Dendritic cell treated with granulocyte-macrophage colony-stimulating factor and Interleukin-4, amounts not matched to agents 40 ng/mL and 50 ng/mL, for 4 days (primary cell): ENCODE data around the gene GYG2.
"Not testable (repeated sequence)": the region's sequence is repeated elsewhere in the genome, so short reads cannot be mapped to it uniquely, and the experiment has no call there.

ENCODE experiments used
- H3K27ac Mint-ChIP-seq: one replicate; pipeline ENCODE4 v1.8.0; 2022; ENCODE audit warnings: mild to moderate bottlenecking, mixed read lengths
- H3K27me3 Mint-ChIP-seq: one replicate; pipeline ENCODE4 v1.8.0; 2022; ENCODE audit warnings: mild to moderate bottlenecking, mixed read lengths
- H3K36me3 Mint-ChIP-seq: one replicate; pipeline ENCODE4 v1.8.0; 2022; ENCODE audit warnings: low read depth, mixed read lengths
- H3K4me1 Mint-ChIP-seq: one replicate; pipeline ENCODE4 v1.8.0; 2022; ENCODE audit warnings: low read depth, mixed read lengths
- H3K4me3 Mint-ChIP-seq: one replicate; pipeline ENCODE4 v1.8.0; 2022; ENCODE audit warnings: mild to moderate bottlenecking, moderate library complexity, mixed read lengths
- H3K9me3 Mint-ChIP-seq: one replicate; pipeline ENCODE4 v1.8.0; 2022; ENCODE audit warnings: mixed read lengths
- intact Hi-C: fragments of 100-400 bp; cut with micrococcal nuclease; formaldehyde crosslinking; loops from one replicate; pipeline ENCODE4 v1.15.0; 2022

GYG2 gene

DNA sequence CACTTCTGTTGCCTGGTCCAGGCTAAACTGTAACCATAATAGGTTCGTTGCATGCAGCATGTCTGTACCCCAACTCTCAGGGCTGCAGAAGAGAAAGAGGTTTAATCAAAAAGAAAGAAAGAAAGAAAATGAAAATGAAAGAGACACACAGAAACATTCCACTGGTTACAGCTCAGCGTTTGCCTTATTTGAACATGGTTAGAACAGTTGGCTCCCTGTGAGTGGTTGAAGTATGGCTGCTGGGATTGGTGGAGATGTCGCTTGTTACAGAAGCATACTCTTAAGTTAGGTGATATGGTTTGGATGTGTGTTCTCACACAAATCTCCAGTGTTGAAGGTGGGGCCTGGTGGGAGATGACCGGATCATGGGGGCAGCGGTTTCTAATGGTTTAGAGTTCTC, 64.1 kb downstream of the GYG2 start:
- intact Hi-C loops, result no loop called here
- H3K4me3 Mint-ChIP-seq, result no peak overlapping the region
- no peaks in the 10 kb centered on the region for H3K9me3 Mint-ChIP-seq
- H3K27ac Mint-ChIP-seq, result no peak overlapping the region
- no peaks in the 10 kb centered on the region for H3K36me3 Mint-ChIP-seq
- peaks cover 37% of the 10 kb centered on the region for H3K4me1 Mint-ChIP-seq
- peaks cover 3% of the 10 kb centered on the region for H3K27me3 Mint-ChIP-seq

DNA sequence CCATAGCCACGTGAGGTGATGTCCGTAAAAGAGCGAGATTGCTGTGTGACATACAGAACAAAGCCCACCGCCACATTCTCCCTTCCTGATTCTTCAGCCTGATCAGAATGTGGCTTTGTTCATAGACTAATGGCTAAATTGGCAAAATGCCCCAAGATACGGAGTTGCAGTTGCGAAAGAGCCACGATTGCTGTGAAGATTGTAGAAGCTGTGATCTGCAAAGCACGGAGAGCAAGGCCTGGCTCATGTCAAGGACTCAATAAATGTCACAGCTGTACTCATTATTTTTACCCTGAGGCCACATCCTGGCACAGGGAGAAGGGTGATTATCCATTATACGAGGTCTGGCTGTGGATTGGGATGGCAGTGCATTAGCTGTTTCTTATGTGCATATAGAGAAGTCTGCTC, 66.2 kb downstream of the GYG2 start:
- Mint-ChIP-seq H3K36me3 (no peaks in the 10 kb centered on the region), H3K27ac (no peak overlapping the region), H3K4me1 (peaks cover 39% of the 10 kb centered on the region), H3K4me3 (no peak overlapping the region), H3K9me3 (no peaks in the 10 kb centered on the region), H3K27me3 (peaks cover 1% of the 10 kb centered on the region)
- intact Hi-C loops, result no loop called here

DNA sequence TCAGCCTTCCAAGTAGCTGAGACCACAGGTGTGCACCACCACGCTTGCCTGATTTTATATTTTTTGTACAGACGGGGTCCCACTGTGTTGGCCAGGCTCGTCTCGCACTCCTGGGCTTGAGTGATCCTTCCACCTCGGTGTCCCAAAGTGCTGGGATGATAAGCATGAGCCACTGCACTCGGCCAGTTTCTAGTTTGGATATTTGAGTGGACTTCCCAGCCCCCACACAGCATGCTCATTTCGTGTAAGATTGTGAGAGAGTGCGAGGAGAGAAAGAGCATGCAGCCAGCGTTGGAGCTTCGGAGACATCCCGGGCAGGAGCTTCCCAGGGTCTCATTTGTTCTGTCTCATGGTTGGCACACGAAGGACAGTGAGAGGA, 68.6 kb downstream of the GYG2 start:
- intact Hi-C loops, result no loop called here
- H3K9me3 Mint-ChIP-seq, result no peaks in the 10 kb centered on the region
- H3K27ac Mint-ChIP-seq, result no peak overlapping the region
- no peaks in the 10 kb centered on the region for H3K36me3 Mint-ChIP-seq
- H3K4me3 Mint-ChIP-seq, result no peak overlapping the region
- peaks cover 34% of the 10 kb centered on the region for H3K4me1 Mint-ChIP-seq
- peaks cover 1% of the 10 kb centered on the region for H3K27me3 Mint-ChIP-seq

DNA sequence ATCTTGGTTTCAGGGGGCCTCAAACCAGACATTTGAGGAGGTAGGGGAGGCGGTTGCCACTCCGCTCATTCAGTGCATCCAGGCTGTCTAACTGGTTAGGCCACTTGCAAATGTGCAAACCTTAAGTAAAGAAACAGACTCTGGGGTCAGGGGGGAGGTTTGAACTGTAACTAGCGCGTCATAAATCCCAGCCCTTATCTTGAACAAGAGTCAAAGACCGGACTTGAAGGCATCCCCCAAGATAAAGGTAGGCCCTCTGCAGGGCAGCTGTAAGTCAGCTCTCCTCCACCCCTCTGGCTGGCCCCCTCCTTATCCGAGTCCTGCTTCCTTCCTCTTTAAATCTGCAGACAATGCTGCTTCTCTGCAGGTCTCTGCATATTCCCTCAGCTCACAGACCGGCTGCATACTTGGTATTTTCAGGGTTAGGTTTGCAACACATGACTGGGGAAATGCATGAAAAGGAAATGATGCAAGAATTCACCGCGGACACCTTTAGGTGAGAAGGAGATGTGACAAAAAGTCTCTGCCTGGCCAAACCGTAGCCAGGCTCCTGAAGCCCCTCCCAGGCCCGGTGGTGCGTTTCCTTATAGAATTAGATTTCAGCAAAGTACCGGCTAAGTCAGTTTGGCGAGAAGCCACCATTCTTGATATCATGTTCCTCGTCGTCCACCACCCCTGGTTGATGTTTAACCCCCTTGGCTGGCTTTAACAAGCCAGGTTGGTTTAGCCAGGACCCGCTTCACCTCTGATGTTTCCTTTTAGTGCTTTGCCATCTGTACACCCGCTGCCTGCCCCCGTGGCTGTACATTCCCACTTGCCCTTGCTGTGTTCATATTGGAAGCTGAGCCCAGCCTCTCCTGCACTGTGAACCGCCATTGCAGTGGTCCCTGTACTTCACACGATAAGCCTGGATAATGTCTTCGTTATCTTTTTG, 69.2 kb downstream of the GYG2 start:
- intact Hi-C loops, H3K27me3 Mint-ChIP-seq, H3K27ac Mint-ChIP-seq, H3K9me3 Mint-ChIP-seq, H3K36me3 Mint-ChIP-seq: not testable (repeated sequence)
- Mint-ChIP-seq H3K4me1 (peaks cover 34% of the 10 kb centered on the region), H3K4me3 (peak overlapping the region; percentile 7)

DNA sequence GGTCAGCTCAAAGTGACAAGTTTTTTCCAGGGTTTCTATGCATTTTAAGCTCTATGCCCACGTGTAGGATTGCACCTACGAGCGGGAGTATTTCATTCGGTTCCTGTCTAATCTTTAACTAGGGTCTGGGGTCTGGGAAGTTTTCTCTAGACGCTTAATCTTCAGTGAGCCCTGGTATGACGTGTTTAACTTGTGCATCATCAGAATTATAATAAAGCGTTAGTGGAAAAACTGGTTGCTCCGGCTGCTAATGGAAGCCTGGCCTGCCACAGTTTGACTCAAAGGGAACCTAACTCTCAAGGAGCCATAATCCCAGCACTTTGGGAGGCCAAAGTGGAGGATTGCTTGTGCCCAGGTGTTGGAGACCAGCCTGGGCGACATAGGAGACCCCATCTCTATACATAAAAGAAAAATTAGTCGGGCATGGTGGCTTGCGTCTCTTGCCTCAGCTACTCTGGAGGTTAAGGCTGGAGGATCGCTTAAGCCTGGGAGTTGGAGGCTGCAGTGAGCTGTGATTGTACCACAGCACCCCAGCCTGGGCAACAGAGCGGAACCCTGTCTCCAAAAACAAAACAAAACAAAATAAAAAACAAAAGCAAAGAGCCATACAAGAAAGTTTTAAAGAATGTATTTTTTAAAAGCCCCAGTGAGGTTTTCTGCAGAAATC, 70.2 kb downstream of the GYG2 start:
- H3K27ac Mint-ChIP-seq, result no peak overlapping the region
- peaks cover 34% of the 10 kb centered on the region for H3K4me1 Mint-ChIP-seq
- intact Hi-C loops, result no loop called here
- H3K36me3 Mint-ChIP-seq, result no peaks in the 10 kb centered on the region
- H3K4me3 Mint-ChIP-seq, result no peak overlapping the region
- H3K9me3 Mint-ChIP-seq, result peaks cover 10% of the 10 kb centered on the region
- H3K27me3 Mint-ChIP-seq, result peaks cover 1% of the 10 kb centered on the region

DNA sequence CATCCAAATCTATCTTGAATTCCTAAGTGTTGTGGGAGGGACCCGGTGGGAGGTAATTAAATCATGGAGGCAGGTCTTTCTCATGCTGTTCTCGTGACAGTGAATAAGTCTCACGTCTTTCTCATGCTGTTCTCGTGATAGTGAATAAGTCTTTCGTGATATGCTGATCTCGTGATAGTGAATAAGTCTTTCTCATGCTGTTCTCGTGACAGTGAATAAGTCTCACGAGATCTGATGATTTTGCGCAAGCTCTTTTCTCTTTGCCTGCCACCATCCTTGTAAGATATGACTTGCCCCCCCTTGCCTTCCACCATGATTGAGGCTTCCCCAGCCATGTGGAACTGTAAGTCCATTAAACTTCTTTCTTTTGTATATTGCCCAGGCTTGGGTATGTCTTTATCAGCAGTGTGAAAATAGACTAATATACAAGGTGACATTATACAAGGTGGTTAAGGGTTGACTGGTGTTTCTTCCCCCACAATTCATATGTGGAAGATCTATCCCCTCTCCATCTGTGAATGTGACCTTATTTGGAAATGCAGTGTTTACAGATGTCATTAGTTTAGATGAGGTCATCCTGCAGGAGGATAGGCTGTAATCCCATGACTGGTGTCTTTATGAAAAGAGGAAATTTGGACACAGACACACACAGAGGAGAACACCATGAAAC, 72.8 kb downstream of the GYG2 start:
- Mint-ChIP-seq H3K4me3 (no peak overlapping the region), H3K27ac (no peak overlapping the region), H3K9me3 (peaks cover 10% of the 10 kb centered on the region), H3K36me3 (peaks cover 9% of the 10 kb centered on the region), H3K27me3 (peaks cover 1% of the 10 kb centered on the region), H3K4me1 (peaks cover 23% of the 10 kb centered on the region)
- intact Hi-C loops, result no loop called here

DNA sequence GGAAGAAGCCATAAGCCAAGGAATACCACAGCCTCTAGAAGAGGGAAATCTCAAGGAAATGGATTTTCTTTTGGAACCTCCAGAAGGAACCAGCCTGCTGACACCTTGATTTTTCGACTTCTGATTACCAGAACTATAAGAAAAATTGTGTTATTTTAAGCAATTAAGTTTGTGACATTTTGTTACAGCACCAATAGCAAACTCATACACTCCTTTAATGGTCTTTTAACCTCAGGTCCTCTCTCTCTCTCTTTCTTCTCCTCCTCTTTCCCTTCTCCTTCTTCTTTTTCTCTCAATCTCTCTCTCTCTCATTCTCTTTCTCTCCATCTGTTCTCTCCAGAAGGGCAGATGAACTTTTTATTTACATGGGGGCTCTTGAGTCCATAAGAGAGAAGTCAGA, 74.1 kb downstream of the GYG2 start:
- Mint-ChIP-seq H3K36me3 (peaks cover 22% of the 10 kb centered on the region), H3K27ac (no peak overlapping the region), H3K4me1 (peaks cover 24% of the 10 kb centered on the region), H3K9me3 (peaks cover 10% of the 10 kb centered on the region), H3K4me3 (no peak overlapping the region), H3K27me3 (no peaks in the 10 kb centered on the region)
- intact Hi-C loops, result no loop called here

DNA sequence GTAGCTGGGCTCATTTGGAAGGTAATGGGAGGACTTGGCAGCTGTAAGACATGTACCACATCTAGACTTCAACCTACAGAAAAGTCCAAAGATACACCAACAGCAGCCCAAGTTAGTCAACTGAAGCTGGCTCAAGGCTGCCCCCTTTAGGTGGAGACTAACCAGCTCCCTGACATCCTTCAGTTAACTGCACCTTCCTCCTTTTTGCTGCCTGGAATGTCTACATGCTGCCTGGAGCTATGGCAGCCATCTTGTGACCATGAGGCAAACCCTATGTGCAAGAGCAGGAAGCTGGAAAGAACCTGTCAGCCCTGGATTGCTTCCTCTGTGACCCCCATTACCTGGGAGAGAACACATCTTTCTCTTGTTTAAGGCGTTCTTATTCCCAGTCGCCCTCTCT, 74.6 kb downstream of the GYG2 start:
- peaks cover 19% of the 10 kb centered on the region for H3K4me1 Mint-ChIP-seq
- H3K36me3 Mint-ChIP-seq, result peaks cover 27% of the 10 kb centered on the region
- H3K9me3 Mint-ChIP-seq, result peaks cover 10% of the 10 kb centered on the region
- H3K27ac Mint-ChIP-seq, result no peak overlapping the region
- intact Hi-C loops, result no loop called here
- no peak overlapping the region for H3K4me3 Mint-ChIP-seq
- no peaks in the 10 kb centered on the region for H3K27me3 Mint-ChIP-seq

DNA sequence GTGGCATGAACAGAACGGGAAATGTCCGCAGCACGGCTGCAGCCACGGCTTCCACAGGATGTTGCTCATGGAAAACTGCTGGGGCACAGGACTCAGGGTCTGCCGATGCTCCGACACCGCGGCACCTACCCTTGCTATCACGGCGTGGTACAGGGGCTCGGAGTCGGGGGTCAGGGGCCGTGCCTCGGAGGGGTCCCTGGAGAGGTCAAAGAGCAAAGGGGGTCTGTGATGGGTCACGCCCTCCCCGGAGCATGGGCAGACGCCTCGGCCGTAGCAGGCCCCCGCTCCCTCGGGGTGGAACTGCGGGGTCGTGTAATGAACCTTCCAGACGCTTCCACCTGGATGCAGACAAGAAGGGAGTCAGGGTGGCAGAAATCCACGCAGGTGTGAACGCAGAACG, 78.6 kb downstream of the GYG2 start:
- intact Hi-C loops, result no loop called here
- peaks cover 10% of the 10 kb centered on the region for H3K4me1 Mint-ChIP-seq
- peaks cover 10% of the 10 kb centered on the region for H3K9me3 Mint-ChIP-seq
- peaks cover 49% of the 10 kb centered on the region for H3K36me3 Mint-ChIP-seq
- no peaks in the 10 kb centered on the region for H3K27me3 Mint-ChIP-seq
- H3K4me3 Mint-ChIP-seq, result no peak overlapping the region
- H3K27ac Mint-ChIP-seq, result no peak overlapping the region

DNA sequence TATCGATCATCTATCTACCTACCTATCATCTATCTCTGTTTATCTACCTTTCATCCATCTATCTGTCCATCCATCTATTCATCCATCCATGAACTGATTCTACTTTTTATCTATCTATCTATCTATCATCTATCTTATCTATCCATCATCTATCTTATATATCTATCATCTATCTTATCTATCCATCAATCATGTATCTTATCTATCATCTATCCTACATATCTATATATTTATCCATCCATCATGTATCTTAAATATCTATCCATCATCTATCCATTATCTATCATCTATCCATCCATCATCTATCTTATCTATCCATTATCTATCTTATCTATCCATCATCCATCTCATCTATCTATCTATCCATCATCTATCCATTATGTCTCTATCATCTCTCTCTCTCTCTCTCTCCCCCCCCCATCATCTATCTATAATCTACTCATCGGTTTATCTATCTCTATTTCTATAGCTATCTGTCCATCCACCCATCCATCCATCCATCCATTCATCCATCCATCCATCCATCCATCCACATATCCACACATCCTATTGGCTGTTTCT, 79.5 kb downstream of the GYG2 start:
- H3K4me1 Mint-ChIP-seq, result peaks cover 10% of the 10 kb centered on the region
- H3K27me3 Mint-ChIP-seq, result no peaks in the 10 kb centered on the region
- no peak overlapping the region for H3K27ac Mint-ChIP-seq
- H3K4me3 Mint-ChIP-seq, result no peak overlapping the region
- peaks cover 2% of the 10 kb centered on the region for H3K9me3 Mint-ChIP-seq
- H3K36me3 Mint-ChIP-seq, result peaks cover 49% of the 10 kb centered on the region
- intact Hi-C loops, result no loop called here

DNA sequence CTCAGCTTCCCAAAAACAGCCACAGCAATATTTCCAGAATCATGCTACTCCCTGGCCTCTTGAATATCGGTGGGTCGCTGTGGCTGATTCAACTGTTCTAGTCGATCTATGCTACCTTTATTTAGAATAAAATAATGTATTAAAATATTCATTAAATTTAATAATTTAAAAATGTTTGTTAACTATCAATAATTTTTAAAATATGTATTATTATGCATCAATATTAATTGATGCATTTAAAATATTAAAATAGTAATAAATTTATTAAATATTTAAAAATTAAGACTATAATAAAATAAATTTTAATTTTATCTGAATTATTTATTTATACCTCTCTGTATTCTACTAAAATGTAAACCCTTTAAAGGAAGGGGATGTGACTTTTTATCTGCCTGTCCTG, 81.4 kb downstream of the GYG2 start:
- intact Hi-C loops, result no loop called here
- Mint-ChIP-seq H3K4me1 (peaks cover 10% of the 10 kb centered on the region), H3K27me3 (no peaks in the 10 kb centered on the region), H3K27ac (no peak overlapping the region), H3K4me3 (no peak overlapping the region), H3K9me3 (no peaks in the 10 kb centered on the region), H3K36me3 (peaks cover 57% of the 10 kb centered on the region)

DNA sequence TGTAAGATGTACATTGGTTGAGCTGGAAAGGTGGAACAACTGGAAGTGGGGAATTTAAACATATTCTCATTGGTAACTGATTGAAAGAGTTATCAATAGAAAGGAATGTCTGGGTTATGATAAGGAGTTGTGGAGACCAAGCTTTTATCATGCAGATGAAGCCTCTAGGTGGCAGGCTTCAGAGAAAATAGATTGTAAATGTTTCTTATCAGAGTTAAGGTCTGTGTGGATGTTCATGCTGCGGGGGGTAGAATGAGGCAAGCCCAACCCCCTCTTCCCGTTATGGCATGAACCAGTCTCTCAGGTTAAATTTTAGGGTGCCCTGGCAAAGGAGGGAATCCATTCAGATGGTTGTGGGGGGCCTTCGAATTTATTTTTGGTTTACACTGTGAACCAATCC, 84.4 kb downstream of the GYG2 start:
- H3K9me3 Mint-ChIP-seq, result no peaks in the 10 kb centered on the region
- H3K27ac Mint-ChIP-seq, result no peak overlapping the region
- no peaks in the 10 kb centered on the region for H3K27me3 Mint-ChIP-seq
- peaks cover 62% of the 10 kb centered on the region for H3K36me3 Mint-ChIP-seq
- no peaks in the 10 kb centered on the region for H3K4me1 Mint-ChIP-seq
- intact Hi-C loops, result no loop called here
- H3K4me3 Mint-ChIP-seq, result no peak overlapping the region

DNA sequence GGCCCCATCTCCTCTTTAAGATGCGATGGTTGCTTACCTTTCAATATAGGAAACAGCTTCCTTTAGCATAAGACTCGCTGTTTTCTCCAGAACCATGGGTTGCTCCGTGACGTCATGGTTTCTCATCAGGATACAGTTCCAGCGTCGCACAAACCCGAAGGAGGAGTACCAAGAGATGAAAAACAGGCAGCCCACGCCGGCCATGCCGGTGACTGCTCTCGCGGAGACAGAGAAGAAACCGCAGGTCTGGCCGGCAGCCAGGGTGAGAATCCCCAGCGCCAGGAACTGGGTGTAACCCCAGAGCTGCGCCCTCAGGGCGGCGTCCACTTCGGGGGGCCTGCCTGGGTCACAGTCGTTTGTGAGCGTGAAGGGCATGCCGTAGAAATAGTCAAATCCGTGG, 89.0 kb downstream of the GYG2 start:
- Mint-ChIP-seq H3K36me3 (peaks cover 70% of the 10 kb centered on the region), H3K9me3 (no peaks in the 10 kb centered on the region), H3K27me3 (no peaks in the 10 kb centered on the region), H3K27ac (no peak overlapping the region), H3K4me3 (no peak overlapping the region), H3K4me1 (peaks cover 6% of the 10 kb centered on the region)
- intact Hi-C loops, result no loop called here

DNA sequence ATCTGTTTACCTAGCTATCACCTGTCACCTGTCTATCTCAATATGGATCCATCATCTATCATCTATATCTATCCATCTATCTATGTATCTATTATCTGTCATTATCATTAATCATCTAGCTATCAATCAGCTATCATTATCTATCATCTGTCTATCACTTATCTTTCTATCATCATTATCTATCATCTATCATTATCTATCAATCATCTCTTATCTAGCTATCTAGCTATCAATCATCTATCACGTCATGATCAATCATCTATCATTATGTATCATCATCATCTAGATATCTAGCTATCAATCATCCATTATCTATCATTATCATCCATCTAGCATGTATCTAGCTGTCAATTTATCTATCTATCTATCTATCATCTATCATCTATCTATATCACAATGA, 92.5 kb downstream of the GYG2 start:
- Mint-ChIP-seq H3K4me1 (peaks cover 6% of the 10 kb centered on the region), H3K27ac (no peak overlapping the region), H3K4me3 (no peak overlapping the region), H3K36me3 (peaks cover 61% of the 10 kb centered on the region), H3K27me3 (no peaks in the 10 kb centered on the region), H3K9me3 (no peaks in the 10 kb centered on the region)
- intact Hi-C loops, result no loop called here
